NOMO-1 treated with dmso at 0.1 percent for 144 hours (cell line): ENCODE measurements around the gene TMEM164.

Experiments
- DNase-seq: peaks from one replicate; lab custom pipeline; 2025; ENCODE audit not compliant: unreplicated experiment; lab: John Stamatoyannopoulos, UW

The TMEM164 gene

DNA sequence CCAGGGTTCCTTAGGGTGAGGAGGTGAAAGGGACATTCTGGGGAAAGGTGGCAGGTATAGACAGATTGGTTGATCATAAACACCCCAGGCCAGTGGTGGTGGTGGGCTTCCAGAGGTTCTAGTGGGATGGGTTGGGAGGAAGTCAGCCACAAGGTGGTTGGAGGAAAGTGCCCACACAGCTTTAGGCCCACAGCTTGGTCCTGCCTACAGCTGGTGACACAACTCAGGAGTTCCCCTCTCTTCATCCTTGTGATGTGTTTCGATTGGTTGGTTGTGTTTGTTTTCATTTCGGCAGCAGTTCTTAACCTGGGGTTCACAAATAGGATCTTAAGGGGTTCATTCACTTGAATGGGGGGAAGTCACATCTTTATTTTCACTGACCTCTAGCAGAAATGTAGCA is 157.0 kb downstream of the TMEM164 start:
- DNase-seq: no peak

DNA sequence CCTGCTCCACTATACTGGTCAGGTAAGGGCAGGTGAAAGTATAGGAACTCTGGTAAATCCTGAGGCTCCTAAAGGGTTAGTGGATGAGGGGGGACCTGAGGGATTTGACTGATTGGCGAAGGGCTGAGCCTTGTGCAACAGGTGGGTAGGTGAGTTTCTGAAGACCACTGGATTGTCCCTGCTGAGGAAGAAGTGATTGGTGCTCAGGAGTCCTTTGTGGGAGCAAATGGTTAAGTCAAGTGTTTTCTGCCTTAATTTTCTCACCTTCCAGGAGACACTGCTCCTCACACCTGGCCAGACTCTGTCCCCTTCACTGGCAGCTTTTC is 158.4 kb downstream of the TMEM164 start:
- no peak for DNase-seq

- no peak for DNase-seq
Measured at GRCh38 chrX:110162131-110162530, 159.2 kb downstream of the TMEM164 start.

DNA sequence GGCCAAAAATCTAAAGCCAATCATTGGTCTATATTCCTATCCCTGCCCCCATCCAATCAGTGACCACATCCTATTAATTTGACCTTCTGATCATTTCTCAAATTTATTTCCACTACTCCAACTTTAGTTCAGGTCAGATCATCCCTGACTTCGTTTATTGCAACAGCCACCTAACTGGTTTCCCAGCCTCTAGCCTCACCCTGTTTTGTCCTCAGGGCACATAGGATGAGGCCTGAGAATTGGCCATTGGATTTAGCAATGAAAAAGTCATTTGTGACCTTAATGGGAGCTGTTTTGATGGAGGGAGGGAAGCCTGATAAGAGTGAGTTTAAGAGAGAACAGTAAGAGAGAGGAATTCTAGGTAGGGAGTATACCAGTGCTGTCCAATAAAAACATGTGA is 160.0 kb downstream of the TMEM164 start:
- no peak for DNase-seq

DNA sequence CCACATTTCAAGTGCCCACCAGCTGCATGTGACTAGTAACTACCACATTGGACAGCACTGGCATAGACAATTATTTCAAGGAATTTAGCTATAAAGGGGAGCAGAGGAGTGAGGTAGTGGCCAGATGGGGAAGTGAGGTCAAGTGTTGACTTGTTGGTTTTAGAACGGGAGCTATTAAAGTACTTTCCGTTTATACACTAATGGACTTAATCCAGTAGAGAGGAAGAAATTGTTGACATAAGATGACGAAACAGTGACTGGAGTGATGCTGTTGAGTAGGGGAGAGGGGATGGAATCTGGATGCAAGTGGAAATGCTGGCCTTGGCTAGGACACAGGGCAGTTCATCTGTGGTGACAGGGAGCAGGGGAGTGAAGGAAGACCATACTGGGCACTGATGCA is 160.6 kb downstream of the TMEM164 start:
- DNase-seq: no peak

GRCh38 chrX:110167952-110168451 is 165.1 kb downstream of the TMEM164 start:
- no peak for DNase-seq

- no peak for DNase-seq
Measured at GRCh38 chrX:110168585-110168984, 165.7 kb downstream of the TMEM164 start.

GRCh38 chrX:110170029-110170428 is 167.1 kb downstream of the TMEM164 start:
- no peak for DNase-seq

DNA sequence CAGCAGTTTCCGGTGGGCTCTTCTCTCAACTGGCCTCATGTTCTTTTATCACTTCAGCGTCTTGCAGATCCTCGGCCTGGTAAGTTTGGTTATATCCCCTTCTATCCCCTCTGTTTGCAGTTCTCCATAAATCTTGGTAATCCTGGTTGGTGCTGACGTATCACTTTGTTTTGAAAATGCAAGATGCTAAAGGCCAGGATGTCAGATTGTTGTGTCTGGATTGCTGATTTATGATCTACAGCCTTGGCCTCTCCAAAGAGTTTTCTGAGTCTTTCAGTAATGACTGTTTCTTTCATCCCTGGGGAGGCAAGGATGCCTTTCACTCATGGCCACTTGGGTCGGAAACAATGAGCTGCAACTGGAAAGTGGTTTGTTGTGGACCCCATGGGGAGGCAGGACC is 168.5 kb downstream of the TMEM164 start:
- DNase-seq: no peak

DNA sequence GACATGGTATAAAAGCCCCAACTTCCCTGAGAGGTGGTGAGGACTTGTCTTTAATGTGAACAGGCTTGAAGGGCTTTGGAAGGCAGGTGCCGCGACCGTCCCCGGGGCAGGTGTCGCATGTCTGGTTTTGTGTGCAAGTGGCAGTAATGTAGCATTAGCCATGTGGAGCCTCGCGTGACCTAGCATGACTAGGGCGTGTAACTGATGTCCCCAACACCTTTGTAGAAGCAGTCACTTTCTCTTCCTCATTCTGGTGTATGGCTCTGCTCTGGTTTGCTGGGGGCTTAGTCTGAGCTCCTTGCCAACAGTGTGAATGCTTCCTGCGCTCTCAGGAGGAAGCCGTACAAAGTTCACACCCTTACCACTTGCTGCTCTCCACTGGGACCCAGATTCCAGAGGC is 169.3 kb downstream of the TMEM164 start:
- DNase-seq: peak; percentile 75

DNA sequence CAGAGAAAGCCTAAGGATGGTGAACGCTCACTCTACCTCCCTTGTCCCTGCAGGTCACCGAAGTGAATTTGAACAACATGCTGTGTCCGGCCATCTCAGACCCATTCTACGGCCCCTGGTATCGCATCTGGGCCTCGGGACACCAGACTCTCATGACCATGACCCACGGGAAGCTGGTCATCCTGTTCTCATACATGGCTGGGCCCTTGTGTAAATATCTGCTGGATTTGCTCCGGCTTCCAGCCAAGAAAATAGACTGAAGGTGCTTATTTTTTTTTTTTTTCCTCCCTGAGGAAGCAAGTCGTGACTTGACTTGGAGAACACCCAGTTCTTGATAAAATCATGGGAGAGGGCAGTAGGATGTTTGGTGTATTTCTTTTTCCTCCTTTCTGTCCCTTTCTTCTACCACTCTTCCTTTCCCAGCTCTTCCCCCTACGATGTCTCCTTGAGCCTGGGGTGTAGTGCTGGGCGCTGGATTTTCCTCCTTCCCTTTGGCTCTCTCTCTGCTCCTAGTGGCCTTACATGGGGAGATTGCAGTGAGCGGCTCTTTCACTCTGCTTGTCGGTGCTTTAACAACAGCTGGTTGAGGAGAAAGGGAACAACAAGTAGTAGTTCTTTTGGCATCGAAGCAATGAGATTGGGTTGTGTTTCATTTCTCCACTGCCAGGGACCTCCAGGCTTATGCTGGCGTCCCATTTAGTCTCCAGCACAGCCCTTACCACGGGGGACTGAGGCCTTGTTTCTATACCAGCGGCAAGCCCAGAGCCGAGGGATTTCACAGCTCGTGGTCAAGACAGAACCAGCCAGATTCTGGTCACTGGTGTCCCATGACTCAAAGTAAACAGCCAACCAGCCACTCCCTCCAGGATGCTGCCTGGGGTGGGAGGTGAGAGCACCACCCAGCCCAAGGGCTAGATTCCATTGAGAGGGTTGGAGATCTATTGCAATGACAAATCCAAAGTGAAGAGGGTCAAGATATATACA is 170.6 kb downstream of the TMEM164 start:
- DNase-seq: no peak

DNA sequence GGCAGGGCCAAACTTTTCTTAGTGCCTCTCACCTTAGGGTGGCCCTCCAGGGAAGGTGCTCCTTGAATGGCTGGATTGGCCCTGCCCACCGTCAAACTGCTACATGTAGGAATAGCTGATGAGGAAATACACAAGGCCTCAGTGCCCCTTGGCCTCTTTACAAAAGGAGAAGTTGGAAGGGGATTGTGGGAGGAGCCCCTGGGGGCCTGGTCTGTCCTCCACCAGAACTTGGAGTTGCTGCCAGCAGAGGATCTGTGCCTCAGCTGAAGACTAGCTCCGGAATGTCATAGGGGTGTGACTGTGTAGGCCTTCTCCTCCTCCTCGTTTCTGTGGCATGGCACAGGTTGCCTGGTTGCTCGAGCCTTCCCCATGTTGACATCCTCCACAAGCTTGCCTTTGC is 172.2 kb downstream of the TMEM164 start:
- DNase-seq: peak; percentile 65

GRCh38 chrX:110175696-110176095 is 172.8 kb downstream of the TMEM164 start:
- no peak for DNase-seq

DNA sequence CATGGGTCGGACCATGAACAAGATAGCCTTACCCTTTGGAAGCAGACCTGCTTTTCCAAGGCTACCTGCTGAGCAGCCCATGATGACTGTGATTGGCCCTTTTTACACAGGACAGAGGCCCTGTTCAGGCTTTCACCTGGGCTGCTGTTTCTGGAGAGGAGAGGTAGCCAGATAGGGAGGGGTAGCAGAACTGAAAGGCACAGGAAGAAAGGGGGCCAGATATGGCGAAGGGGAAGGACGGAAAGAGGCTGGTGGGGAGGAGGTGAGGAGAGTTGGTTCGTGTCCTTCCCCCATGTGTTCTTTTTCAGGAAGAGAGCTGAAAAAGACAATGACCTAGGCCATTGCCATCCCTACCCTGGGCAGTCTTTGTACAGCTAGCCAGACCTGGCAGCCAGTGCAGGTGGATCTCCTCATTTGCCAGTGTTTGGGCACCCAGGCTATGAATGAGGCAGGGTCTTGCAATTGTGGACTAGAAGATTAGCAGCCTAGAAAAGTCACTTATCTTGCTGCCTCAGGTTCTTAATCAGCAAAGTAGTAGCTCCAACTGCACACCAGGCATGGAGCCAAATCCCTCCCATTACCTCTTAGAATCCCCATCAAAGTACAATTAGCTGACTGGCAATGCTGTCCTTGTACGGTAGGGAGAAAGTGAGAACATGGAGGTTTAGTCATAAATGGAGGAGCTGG is 175.4 kb downstream of the TMEM164 start:
- DNase-seq: no peak

DNA sequence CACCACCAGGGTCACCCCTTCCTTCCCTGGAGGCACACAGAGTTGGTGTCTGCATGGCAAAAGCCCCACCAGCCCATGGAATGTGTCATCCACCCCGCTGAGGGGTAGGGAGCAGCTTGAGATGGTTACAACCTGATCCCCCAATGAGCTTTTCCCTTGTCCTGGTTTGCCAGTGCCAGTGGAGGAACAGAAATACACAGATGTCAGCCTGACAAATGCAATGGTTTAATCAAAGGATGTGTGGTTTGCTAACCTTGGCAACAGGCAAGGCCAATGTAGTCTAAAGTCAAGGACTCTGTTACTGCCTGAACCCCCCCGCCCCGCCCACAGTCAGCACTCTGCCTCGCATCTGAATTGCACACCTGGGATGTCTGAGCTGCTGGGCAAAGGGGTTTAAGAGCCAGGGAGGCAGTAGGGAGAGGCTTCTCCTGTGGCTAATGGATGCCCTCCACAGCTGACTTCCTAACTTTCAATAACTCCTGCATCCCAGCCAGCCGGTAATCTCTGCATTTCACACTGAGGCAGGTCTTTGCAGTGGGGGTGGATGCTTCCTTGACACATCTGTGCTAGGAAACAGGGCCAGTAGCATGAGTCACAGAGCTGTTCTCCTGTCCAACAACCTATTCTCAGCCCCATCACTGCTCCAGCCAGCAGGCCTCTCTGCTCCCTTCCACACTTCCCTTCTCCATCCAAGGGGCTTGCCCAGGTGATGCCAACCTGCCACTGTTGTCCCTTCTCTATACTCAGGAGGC is 177.4 kb downstream of the TMEM164 start:
- no peak for DNase-seq

GRCh38 chrX:110180928-110181310 is 178.0 kb downstream of the TMEM164 start:
- DNase-seq: no peak

DNA sequence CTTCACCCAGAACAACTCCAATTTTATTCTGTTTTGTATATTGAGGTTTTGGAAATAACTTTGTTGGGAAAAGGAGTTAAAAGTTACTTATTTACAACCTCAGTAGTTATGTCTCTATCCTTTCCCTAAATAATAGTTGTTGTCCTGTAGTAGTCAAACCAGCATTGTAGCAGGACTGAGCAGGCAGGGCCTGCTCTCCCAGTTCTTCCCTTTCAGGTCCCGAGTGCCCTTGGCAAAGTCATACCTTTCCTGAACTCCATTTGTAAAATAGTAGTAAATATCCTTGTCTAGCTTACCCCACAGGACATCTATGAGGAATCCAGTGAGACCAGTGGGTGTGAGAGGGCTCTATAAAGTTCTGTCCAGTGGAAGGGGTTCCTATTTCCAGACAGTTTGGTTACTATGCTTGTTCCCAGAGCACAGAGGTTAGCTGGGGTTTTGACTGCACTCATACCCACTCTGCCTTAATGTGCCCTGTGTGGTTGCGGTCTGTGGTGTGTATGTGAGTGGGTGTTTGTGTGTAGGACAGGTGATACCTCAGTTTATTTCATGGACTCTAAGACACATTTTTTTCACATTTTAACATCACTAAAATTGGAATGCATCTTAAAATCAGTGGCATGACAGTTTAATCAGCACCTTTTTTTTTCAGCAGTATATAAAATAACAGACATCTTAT is 178.7 kb downstream of the TMEM164 start:
- no peak for DNase-seq

DNA sequence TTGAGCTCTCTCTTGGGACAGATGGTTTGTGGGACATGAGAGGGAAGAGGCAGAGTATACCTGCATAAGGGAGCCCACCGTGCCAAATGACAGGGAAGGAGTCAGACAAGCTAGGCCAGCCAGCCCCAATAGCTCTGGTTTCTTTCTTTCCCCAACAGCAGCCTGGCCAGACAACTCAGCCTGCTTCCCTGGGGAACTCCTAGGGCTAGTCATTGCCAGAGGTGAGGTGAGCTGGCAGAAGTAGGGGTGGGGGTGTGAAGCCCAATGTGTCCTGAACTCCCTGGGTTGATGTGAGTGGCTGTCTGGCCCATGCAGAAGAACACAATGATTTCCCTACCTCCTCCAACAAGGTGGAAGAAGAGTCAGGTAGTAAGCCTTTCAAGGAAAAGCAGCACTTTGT is 179.4 kb downstream of the TMEM164 start:
- DNase-seq: no peak

GRCh38 chrX:110182865-110183264 is 180.0 kb downstream of the TMEM164 start:
- DNase-seq: no peak

- DNase-seq: no peak
Measured at GRCh38 chrX:110183314-110183713, 180.4 kb downstream of the TMEM164 start.
